Trophoblast cell (in vitro differentiated cells and primary cell): ENCODE results near the gene EEFSEC.

ENCODE experiments used
- DNase-seq, 2 donors: peaks; one replicate each; pipeline ENCODE4 v3.0.0-alpha.2; 2016
- H2AFZ ChIP-seq: 2 replicates; pipeline ENCODE4 v1.6.1; 2013; ENCODE audit warnings: low read length, moderate library complexity, mild to moderate bottlenecking; ENCODE audit not compliant: insufficient read depth, poor library complexity
- H2AK5ac ChIP-seq: 2 replicates; pipeline ENCODE4 v1.6.1; 2013; ENCODE audit warnings: mild to moderate bottlenecking, low read length
- H2BK120ac ChIP-seq: 2 replicates; pipeline ENCODE4 v1.6.1; 2013; ENCODE audit warnings: low read length, mild to moderate bottlenecking, moderate library complexity; ENCODE audit not compliant: insufficient read depth, poor library complexity
- H2BK12ac ChIP-seq: 2 replicates; pipeline ENCODE4 v1.6.1; 2013; ENCODE audit warnings: mild to moderate bottlenecking, low read length, moderate library complexity
- H2BK5ac ChIP-seq: 2 replicates; pipeline ENCODE4 v1.6.1; 2013; ENCODE audit warnings: low read length, low read depth, moderate library complexity, mild to moderate bottlenecking; ENCODE audit not compliant: poor library complexity
- H3K14ac ChIP-seq: 2 replicates; pipeline ENCODE4 v1.6.1; 2013; ENCODE audit warnings: mild to moderate bottlenecking, low read length
- H3K18ac ChIP-seq: 2 replicates; pipeline ENCODE4 v1.6.1; 2013; ENCODE audit warnings: mild to moderate bottlenecking, low read length
- H3K23ac ChIP-seq: 2 replicates; pipeline ENCODE4 v1.6.1; 2013; ENCODE audit warnings: low read length
- H3K27ac ChIP-seq: 2 replicates; pipeline ENCODE4 v1.5.1; 2013; ENCODE audit warnings: low read depth, mild to moderate bottlenecking, inconsistent platforms, low read length, moderate library complexity
- H3K27me3 ChIP-seq: 2 replicates; pipeline ENCODE4 v1.6.1; 2013; ENCODE audit warnings: inconsistent platforms, mild to moderate bottlenecking, low read length, moderate library complexity; ENCODE audit not compliant: insufficient read depth
- H3K36me3 ChIP-seq, 2 experiments: 1 replicate in 1 of 2; 2 replicates in 1 of 2; pipeline ENCODE4 v1.6.1; 2013; ENCODE audit warnings: low read length in 2 of 2, mild to moderate bottlenecking in 2 of 2, moderate library complexity in 1 of 2; ENCODE audit not compliant: insufficient read depth in 2 of 2, control insufficient read depth in 1 of 2
- H3K4ac ChIP-seq: 2 replicates; pipeline ENCODE4 v1.6.1; 2013; ENCODE audit warnings: low read depth, mild to moderate bottlenecking, low read length, moderate library complexity
- H3K4me1 ChIP-seq, 2 experiments: 1 replicate in 1 of 2; 2 replicates in 1 of 2; pipeline ENCODE4 v1.6.1; 2013; ENCODE audit warnings: low read length in 2 of 2, mild to moderate bottlenecking in 2 of 2, moderate library complexity in 1 of 2; ENCODE audit not compliant: insufficient read depth in 2 of 2, control insufficient read depth in 1 of 2
- H3K4me2 ChIP-seq: 2 replicates; pipeline ENCODE4 v1.6.1; 2013; ENCODE audit warnings: inconsistent platforms, mild to moderate bottlenecking, low read length, moderate library complexity
- H3K4me3 ChIP-seq: 2 replicates; pipeline ENCODE4 v1.5.1; 2013; ENCODE audit warnings: mild to moderate bottlenecking, low read depth, low read length, inconsistent platforms
- H3K79me1 ChIP-seq: one replicate; pipeline ENCODE4 v1.6.1; 2013; ENCODE audit warnings: low read length
- H3K79me2 ChIP-seq: 2 replicates; pipeline ENCODE4 v1.6.1; 2013; ENCODE audit warnings: low read length, mild to moderate bottlenecking; ENCODE audit not compliant: control insufficient read depth, insufficient read depth, poor library complexity
- H3K9ac ChIP-seq: 2 replicates; pipeline ENCODE4 v1.6.1; 2013; ENCODE audit warnings: mild to moderate bottlenecking, low read length
- H3K9me3 ChIP-seq: 2 replicates; pipeline ENCODE4 v1.6.1; 2013; ENCODE audit warnings: low read depth, mild to moderate bottlenecking, control low read depth, inconsistent platforms, low read length; ENCODE audit not compliant: insufficient read depth
- H4K12ac ChIP-seq: 2 replicates; pipeline ENCODE4 v1.6.1; 2013; ENCODE audit warnings: low read depth, mild to moderate bottlenecking, low read length, moderate library complexity
- H4K8ac ChIP-seq: 2 replicates; pipeline ENCODE4 v1.6.1; 2013; ENCODE audit warnings: low read depth, mild to moderate bottlenecking, low read length, moderate library complexity
- H4K91ac ChIP-seq: one replicate; pipeline ENCODE4 v1.6.1; 2013; ENCODE audit warnings: low read depth, mild to moderate bottlenecking, low read length, moderate library complexity
- WGBS: extraction: QIAGEN DNeasy Blood & Tissue Kit; methylation state at CpG from one replicate; pipeline ENCODE4 v1.1.7; 2013; ENCODE audit warnings: missing lambda C conversion rate; ENCODE audit not compliant: insufficient read length, insufficient coverage; ENCODE audit errors: extremely low coverage; 5-methylcytosine and 5-hydroxymethylcytosine counted together

The EEFSEC gene

GRCh38 chr3:128378631-128379347 is 225.5 kb downstream of the EEFSEC start:
- no peak for DNase-seq
- Histone ChIP-seq H3K27ac (no peak overlapping the region), H3K4me3 (no peak overlapping the region), H3K27me3 (no peaks in the 10 kb centered on the region), H3K79me1 (no peaks in the 10 kb centered on the region), H2AFZ (no peak overlapping the region), H3K4me2 (no peak overlapping the region), H3K14ac (no peak overlapping the region), H3K4ac (no peak overlapping the region), H4K8ac (no peak overlapping the region), H3K18ac (no peak overlapping the region), H3K9ac (no peak overlapping the region), H3K9me3 (no peaks in the 10 kb centered on the region), H3K79me2 (no peaks in the 10 kb centered on the region), H4K91ac (no peak overlapping the region), H4K12ac (no peak overlapping the region), H3K23ac (no peak overlapping the region), H2BK120ac (no peak overlapping the region), H3K4me1 (peaks cover 5% of the 10 kb centered on the region in 2 experiments), H3K36me3 (peaks cover 0 to 2% of the 10 kb centered on the region in 2 experiments), H2AK5ac (no peak overlapping the region), H2BK5ac (no peak overlapping the region), H2BK12ac (no peak overlapping the region)
- WGBS, result no CpG with 5 or more reads among the region's 10 CpGs

GRCh38 chr3:128379367-128380160 is 226.3 kb downstream of the EEFSEC start:
- Histone ChIP-seq H3K9me3 (no peaks in the 10 kb centered on the region), H3K79me2 (no peaks in the 10 kb centered on the region), H3K79me1 (no peaks in the 10 kb centered on the region), H2AK5ac (no peak overlapping the region), H3K4ac (no peak overlapping the region), H3K23ac (no peak overlapping the region), H2BK5ac (no peak overlapping the region), H3K18ac (no peak overlapping the region), H2BK120ac (no peak overlapping the region), H3K27me3 (no peaks in the 10 kb centered on the region), H2AFZ (no peak overlapping the region), H2BK12ac (no peak overlapping the region), H3K4me2 (no peak overlapping the region), H4K91ac (no peak overlapping the region), H3K14ac (no peak overlapping the region), H4K12ac (no peak overlapping the region), H3K4me1 (peaks cover 5 to 8% of the 10 kb centered on the region in 2 experiments), H3K4me3 (no peak overlapping the region), H3K36me3 (no peaks in the 10 kb centered on the region), H3K9ac (no peak overlapping the region), H4K8ac (no peak overlapping the region), H3K27ac (no peak overlapping the region)
- DNase-seq, result no peak
- no CpG with 5 or more reads among the region's 12 CpGs for WGBS

- Histone ChIP-seq H3K79me1 (no peaks in the 10 kb centered on the region), H2BK12ac (no peak overlapping the region), H3K36me3 (no peaks in the 10 kb centered on the region), H3K4me1 (peaks cover 5 to 8% of the 10 kb centered on the region in 2 experiments), H3K9me3 (no peaks in the 10 kb centered on the region), H3K4me2 (no peak overlapping the region), H3K4me3 (no peak overlapping the region), H3K27ac (no peak overlapping the region), H2AK5ac (no peak overlapping the region), H3K14ac (no peak overlapping the region), H2AFZ (no peak overlapping the region), H3K79me2 (no peaks in the 10 kb centered on the region), H4K91ac (no peak overlapping the region), H3K23ac (no peak overlapping the region), H3K4ac (no peak overlapping the region), H3K18ac (no peak overlapping the region), H2BK120ac (no peak overlapping the region), H4K8ac (no peak overlapping the region), H3K9ac (no peak overlapping the region), H4K12ac (no peak overlapping the region), H2BK5ac (no peak overlapping the region), H3K27me3 (no peaks in the 10 kb centered on the region)
- no peak for DNase-seq
- no CpG with 5 or more reads among the region's 5 CpGs for WGBS
Measured at GRCh38 chr3:128380295-128380694, 227.0 kb downstream of the EEFSEC start.

- no peak overlapping the region for H2AK5ac ChIP-seq
- no peak overlapping the region for H3K23ac ChIP-seq
- no CpG with 5 or more reads among the region's 6 CpGs for WGBS
- H3K9ac ChIP-seq, result no peak overlapping the region
- H3K4me2 ChIP-seq, result no peak overlapping the region
- no peak overlapping the region for H3K14ac ChIP-seq
- H2AFZ ChIP-seq, result no peak overlapping the region
- H3K79me2 ChIP-seq, result no peaks in the 10 kb centered on the region
- no peak overlapping the region for H4K12ac ChIP-seq
- no peak overlapping the region for H2BK12ac ChIP-seq
- no peak overlapping the region for H4K91ac ChIP-seq
- no peak overlapping the region for H3K18ac ChIP-seq
- H2BK120ac ChIP-seq, result no peak overlapping the region
- peaks cover 5 to 8% of the 10 kb centered on the region in 2 experiments for H3K4me1 ChIP-seq
- no peak for DNase-seq
- no peak overlapping the region for H3K27ac ChIP-seq
- H3K27me3 ChIP-seq, result no peaks in the 10 kb centered on the region
- no peaks in the 10 kb centered on the region for H3K79me1 ChIP-seq
- H4K8ac ChIP-seq, result no peak overlapping the region
- H2BK5ac ChIP-seq, result no peak overlapping the region
- no peaks in the 10 kb centered on the region for H3K36me3 ChIP-seq
- H3K4ac ChIP-seq, result no peak overlapping the region
- H3K9me3 ChIP-seq, result no peaks in the 10 kb centered on the region
- no peak overlapping the region for H3K4me3 ChIP-seq
Measured at GRCh38 chr3:128380719-128381118, 227.4 kb downstream of the EEFSEC start.
